OCI-M2 (cell line): ENCODE measurements around the gene MMP28.

Experiments used
- DNase-seq: peaks from one replicate; lab custom pipeline; 2025; ENCODE audit not compliant: unreplicated experiment; lab: John Stamatoyannopoulos, UW

Gene MMP28

DNA sequence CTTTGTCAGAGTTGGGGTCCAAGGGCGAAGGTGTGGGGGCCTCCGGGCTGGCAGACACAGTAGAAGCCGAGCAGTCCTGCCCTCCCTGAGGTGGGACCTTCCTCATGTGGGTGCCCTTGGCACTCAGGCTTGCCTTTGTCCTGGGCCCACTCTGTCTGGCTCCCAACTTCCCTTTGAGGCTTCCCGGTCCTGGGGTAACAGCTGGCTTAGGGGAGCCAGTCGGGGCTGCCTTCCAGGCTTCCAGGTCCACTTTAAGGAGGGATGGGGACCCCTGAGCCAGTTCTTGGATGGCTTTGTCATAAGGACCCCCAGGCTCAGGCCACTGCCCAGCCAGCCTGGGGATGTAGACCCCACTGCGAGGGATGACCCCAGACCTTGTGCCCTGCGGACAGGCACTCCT, 50.2 kb downstream of the MMP28 start:
- no peak for DNase-seq

GRCh38 chr17:35744830-35745229, 50.6 kb downstream of the MMP28 start:
- DNase-seq = no peak

DNA sequence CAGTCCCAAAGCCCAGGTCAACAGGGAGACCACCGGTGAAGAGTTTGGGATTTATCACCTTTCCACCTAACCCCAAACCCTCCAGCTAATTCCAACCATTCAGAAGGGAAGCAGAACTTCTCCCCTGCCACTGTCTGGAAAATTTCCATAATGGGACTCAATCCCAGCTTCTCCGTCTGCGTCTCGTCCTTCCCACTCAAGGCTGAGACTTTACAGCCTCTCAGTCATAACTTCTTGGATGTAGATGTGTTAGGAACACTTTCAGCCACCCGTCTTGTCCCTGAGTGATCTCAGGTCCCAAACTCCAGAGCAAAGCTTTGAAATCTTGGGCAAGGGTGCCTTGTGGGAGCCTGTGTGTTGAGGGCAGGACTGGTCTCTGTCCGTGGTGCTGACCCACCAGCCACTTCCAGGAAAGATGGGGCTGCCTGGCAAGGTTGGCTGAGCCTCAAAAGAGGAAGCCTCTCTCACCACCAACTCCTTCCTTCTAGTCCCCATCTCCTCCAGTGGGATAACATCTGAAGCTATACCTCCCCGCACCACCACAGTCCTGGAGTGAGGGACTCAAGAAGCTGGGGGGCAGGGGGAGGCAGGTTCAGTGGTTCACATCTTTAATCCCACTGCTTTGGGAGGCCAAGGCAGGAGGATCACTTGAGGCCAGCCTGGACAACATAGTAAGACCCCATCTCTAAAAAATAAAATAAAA, 51.7 kb downstream of the MMP28 start:
- no peak for DNase-seq

DNA sequence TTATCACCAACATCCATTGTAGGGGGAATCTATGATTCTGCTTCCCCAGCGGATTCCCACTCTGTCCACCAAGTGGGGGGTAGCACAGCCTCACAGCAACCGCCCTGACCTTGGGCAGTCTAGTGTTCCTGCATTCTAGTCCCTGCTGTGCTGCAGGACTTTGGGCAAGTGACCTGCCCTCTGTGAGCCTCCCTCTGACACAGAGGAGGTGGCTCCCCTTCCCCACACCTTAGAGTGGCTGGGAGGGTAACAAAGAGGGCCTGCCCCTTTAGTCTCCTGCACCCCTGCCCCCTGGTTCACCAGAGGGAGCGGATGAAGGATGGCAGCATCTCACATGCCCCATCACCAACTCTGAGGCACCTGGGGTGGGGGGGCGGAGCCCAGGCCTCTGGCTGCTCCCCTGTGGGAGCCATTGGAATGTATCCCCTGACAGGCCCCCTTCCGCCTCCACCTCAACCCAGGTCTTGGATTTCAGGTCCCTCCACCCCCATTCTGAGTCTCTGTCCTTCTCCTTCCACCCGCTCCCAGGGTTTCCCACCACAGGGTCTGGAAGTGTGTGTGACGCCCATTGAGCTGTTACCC, 52.5 kb downstream of the MMP28 start:
- no peak for DNase-seq

GRCh38 chr17:35742496-35742895, 52.9 kb downstream of the MMP28 start:
- DNase-seq = no peak

DNA sequence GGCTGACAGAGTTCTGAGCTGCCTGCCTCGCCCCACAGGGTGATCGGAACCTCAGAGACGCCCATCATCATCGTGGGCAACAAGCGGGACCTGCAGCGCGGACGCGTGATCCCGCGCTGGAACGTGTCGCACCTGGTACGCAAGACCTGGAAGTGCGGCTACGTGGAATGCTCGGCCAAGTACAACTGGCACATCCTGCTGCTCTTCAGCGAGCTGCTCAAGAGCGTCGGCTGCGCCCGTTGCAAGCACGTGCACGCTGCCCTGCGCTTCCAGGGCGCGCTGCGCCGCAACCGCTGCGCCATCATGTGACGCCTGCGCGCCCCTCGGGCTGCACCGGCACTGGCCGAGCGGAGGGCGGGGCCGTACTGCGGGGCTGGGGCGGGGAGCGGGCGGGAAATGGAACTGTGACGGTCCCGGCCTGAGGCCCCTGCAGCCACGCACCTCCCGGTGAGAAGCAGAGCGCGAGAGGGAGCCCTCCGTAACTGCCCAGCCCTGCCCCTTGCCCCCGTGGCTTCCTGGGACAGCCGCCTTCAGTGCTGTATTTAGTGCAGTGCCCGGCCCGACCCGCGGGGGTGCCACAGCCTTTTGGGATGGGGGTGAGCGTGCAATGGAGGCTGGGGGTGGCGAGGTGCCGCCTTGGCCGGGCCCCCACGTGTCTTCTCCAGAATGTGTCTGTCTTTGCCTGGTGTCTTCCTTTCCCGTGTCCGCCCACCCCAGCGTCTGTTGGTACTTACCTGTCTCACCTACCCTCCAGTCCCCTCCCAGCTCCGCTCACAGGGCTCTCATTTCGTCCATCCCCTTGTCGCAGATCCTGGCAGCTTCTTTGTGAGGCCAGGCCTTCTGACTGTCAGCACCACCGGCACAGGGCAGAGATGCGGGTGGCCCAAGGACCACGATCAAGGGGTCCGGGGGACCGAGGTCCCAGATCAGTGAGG, 54.2 kb downstream of the MMP28 start:
- no peak for DNase-seq

GRCh38 chr17:35740216-35740615, 55.2 kb downstream of the MMP28 start:
- no peak for DNase-seq

- DNase-seq = no peak
Observed at GRCh38 chr17:35738519-35739133, 56.8 kb downstream of the MMP28 start.

- no peak for DNase-seq
Observed at GRCh38 chr17:35736236-35736635, 59.2 kb downstream of the MMP28 start.

DNA sequence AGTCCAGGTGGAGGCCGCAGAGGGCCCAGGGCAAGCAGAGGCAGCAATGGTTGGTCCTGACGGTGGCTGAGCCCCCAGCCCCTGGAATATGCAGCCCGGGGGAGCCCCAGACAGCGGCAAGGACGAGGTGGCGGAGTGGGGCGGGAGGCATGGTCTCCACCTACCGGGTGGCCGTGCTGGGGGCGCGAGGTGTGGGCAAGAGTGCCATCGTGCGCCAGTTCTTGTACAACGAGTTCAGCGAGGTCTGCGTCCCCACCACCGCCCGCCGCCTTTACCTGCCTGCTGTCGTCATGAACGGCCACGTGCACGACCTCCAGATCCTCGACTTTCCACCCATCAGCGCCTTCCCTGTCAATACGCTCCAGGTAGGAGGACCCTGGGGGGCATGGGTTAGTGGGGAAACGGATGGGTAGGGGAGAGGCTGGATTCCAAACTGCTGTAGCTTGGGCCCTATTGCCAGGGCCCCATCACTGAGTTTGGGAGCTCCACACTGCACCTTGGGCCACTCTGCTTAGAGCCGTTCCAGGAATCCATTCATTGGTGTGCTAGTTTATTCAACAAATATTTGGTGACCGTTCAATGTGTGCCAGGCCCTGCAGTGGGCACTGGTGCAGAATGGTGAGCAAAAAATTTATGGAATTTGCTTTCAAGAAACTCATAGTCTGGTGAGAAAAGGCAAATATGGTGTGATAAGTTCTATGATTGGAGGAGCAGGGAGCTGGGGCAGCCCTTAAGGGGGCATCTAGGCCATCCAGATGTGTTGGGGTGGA, 60.2 kb downstream of the MMP28 start:
- DNase-seq = no peak

DNA sequence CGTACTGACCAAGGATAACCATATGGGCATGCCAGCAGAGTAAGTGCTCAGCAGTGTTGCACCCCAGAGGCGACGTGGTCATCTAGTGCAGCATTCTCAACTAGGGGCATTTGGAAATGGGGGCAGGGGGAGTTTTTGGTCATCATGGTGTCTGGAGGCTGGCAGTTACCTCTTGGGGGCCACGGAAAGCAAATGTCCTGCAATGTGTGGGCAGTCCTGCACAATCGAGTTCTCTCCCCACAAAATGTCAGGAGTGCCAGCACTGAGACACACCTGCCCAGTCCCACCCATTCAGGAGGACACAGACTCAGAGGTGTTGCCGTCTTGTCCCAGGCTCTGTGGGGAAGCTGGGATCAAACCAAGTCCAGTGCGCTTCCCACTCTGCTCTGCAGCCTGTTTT, 61.0 kb downstream of the MMP28 start:
- DNase-seq = no peak

DNA sequence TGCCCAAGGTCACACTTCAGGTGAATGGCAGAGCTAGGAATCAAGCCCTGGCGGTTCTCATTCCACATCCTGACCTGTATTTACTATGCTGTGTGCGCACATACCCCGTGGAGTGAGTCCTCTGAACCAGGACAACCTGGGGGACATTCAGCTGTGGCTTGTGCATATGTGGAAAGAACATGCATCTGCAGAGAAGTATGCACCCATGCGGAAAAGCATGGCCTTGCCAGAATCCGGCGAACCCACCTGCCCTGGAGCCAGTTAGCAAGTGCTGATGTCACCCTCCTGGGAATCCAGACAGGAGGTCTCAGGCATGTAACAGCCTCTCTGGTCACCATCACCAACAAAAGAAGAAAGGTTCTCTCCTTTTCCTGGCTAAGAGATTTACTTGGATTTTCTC, 62.1 kb downstream of the MMP28 start:
- DNase-seq = no peak

- DNase-seq = no peak
Observed at GRCh38 chr17:35732806-35733136, 62.7 kb downstream of the MMP28 start.

DNA sequence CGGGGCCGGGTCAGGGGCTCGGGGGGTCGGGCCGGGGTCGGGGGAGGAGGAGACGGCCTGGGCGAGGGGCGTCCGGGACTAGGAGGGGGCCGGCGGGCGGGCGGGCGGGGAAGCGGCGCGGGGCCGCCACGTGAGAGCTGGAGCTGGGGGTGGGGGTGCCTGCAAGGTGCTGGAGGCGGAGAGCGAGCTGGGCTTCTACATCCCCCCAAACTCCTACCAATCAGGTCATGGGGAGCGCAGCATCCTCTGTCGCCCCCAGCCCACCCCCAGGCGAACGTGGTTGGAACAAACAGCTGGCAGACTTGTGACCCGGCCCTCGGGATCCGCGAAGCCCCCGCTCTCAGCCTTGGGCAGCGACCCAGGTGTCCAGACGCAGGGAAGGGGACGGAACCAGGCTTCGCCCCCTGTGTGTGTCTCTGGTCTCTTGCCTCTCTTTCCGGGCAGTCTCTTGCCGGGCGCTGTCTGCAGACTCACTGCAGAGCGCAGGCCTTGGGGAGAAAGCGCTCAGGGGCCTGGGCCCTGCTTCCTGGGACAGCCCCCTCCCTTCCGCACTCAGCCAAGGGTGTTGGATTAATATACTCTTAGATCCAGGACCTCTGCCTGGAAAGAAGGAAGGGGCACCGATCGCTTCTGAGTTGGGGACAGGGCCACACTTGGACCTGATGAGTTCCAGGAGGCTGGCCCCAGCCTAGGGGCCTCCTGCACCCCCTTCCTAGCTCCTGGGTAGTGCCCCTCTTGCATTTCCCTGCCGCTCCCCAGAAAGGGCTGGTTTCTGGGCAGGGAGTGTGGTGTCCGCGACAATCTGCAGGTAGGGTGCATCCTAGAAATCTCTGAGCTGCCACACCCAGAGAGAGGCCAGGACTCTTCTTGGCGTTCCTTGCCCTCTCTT, 63.3 kb downstream of the MMP28 start:
- no peak for DNase-seq

GRCh38 chr17:35731239-35731916, 64.1 kb downstream of the MMP28 start, which contains the start of gene RASL10B:
Gene RASL10B (plus strand): TSS chr17:35731639. CDS start chr17:35735185, 3,546 bp downstream.
- no peak for DNase-seq

DNA sequence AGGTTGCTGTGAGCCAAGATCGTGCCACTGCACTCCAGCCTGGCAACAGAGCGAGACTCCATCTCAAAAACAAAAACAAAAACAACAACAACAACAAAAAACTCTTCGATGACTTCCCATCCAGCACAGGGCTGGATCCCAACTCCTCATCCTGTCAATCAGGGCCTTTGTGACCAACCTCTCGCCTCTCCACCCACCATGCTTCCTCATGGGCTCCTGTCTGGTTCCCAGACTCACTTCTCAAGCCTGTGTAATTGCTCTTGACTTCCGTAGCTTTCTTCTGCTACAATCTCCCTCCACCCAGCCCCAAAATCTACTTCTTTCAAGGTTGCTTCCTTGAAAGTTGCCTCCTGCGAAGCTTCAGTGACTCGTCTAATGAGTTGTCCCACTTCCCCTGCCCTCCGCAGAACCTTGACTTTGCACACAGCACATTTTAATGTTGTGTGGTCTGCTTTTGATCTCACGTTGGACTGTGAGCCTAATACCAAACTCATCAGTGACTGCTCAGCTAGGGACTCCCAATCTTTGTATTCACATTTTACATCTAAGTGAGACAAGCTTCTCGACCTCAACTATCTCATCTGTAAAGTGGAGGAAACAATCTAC, 64.9 kb downstream of the MMP28 start:
- no peak for DNase-seq

DNA sequence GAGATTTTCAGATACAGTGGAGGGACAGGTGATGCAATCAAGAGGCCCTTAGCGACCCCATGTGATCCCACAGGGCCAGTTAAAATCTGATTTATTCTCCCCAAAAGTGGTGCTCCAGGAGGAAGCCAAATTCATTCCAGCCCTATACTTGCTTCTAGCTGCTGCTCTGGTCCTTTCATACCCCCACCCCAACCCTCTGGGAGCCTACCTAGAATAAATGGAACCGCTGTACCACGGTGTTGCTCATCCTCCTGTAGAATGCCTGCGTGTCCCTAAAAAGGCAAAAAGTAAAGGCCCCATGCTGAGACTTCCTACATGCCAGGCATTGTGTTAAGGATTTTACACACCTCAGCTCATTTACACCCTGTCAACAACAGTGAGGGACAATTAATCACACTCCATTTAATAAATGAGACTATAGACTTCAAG, 66.0 kb downstream of the MMP28 start:
- DNase-seq = no peak

DNA sequence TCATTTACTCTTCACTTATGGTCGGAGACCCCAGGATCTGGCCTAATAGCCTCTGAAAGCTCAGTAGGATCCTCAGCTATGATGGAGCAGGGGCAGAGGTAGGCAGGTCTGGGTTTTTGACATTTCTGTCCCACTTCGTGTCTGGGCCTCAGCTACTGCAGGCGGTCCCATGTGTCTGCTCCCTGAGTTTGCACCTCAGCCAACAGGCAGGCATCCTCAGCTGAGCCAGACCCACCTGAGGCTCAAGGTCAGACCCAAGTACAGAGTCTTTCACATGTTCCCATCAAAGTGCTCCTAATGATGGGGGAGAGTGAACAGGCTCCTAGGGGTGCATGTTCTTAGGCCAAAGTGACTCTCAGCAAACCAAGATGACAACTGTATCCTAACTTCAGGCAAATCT, 66.9 kb downstream of the MMP28 start:
- DNase-seq = no peak

DNA sequence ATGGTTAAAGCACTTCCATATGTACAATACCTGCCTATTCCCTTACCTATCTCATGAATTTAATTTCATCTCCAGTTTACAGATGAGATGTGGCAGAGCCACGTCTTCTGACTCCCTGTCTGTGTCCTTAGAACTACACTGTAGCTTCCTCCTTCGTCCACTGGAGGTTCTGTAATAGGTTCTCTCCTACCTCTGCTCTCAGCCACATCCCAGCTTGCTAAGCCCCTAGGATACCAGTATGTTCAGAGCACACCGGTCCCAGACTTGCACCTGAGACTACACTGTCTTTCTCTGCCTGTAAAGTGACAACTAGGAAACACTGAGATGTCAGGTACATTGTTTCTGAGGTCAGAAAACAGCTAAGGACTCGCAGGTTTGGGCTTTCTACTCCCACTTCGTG, 67.8 kb downstream of the MMP28 start:
- no peak for DNase-seq
